Vagina (tissue), 2 donors: ENCODE data around the gene HOXD4.

Experiments used
- CTCF ChIP-seq, 3 experiments: fragments of 450-650 bp in 2 of 3; fragments of 200-600 bp in 1 of 3; sonication (generic) in 1 of 3; IDR thresholded peaks; one replicate each; pipeline ENCODE4 v1.5.1; 2017 to 2019; ENCODE audit warnings: antibody characterized with exemption in 3 of 3, mild to moderate bottlenecking in 2 of 3, moderate library complexity in 2 of 3
- POLR2A ChIP-seq, 2 donors: fragments of 450-650 bp; IDR thresholded peaks; one replicate each; pipeline ENCODE4 v1.6.1; 2017; ENCODE audit warnings: antibody characterized with exemption in 2 of 2, mild to moderate bottlenecking in 2 of 2, moderate library complexity in 2 of 2
- POLR2AphosphoS5 ChIP-seq, 2 donors: sonication (generic); formaldehyde crosslinking; IDR thresholded peaks; one replicate each; pipeline ENCODE4 v1.9.0; 2017; ENCODE audit warnings: antibody characterized with exemption in 2 of 2, mild to moderate bottlenecking in 2 of 2, low read depth in 1 of 2; ENCODE audit not compliant: insufficient read depth in 1 of 2

- TF ChIP-seq POLR2A (IDR thresholded peaks at IDR 0.05) (no peak), CTCF (IDR thresholded peaks at IDR 0.05) (no peak), POLR2AphosphoS5 (IDR thresholded peaks at IDR 0.05; ENCODE audit: insufficient read depth in 1 of 2, low read depth in 1 of 2) (no peak)
Observed at GRCh38 chr2:176111309-176111663, 40.1 kb upstream of the HOXD4 start.
